GM18508 (cell line): ENCODE measurements around the gene TGFB2.

Experiments used
- ATAC-seq: cut with Tn5 transposase; IDR thresholded peaks from one replicate; pipeline ENCODE4 v1.9.1; 2021; ENCODE audit warnings: moderate number of reproducible peaks; ENCODE audit not compliant: insufficient read depth, unreplicated experiment

The TGFB2 gene

DNA sequence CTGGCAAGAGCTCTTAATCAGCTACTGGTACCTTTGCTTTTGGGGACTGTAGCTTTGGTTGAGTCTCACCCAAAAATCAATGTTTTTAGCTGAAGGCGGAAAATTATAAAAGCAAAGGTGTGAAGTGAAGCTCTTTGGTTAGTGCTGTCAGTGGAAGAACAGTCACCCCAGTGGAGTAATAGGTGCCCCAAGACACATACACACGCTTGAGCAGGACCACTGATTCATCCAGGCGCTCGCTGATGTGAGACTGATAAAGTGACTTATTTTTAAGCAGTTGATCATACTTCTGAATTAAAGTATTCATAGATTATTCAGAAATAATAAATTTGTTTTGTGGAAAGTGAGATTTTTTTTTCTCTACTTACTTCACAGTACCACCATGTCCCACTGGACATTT lies 37.1 kb downstream of the TGFB2 start:
- no peak for ATAC-seq

DNA sequence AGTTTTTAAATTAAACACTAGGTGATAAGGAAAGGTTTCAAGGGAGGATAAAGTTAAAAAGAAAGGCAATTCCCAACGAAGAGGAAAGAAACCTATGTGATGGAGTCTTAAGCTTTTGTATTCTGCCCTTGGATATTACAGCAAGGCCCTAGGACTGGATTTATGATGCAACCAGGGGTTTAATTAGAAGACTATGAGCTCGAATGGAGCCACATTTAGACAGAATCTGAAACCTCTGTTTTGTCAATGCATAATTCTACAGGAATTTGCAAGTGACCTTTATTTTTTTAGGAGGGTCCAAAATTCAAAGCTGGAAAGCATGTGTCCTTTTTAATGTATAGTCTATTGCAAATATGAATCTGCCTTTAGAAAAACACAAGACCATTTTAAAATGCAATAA lies 37.9 kb downstream of the TGFB2 start:
- ATAC-seq, result no peak

DNA sequence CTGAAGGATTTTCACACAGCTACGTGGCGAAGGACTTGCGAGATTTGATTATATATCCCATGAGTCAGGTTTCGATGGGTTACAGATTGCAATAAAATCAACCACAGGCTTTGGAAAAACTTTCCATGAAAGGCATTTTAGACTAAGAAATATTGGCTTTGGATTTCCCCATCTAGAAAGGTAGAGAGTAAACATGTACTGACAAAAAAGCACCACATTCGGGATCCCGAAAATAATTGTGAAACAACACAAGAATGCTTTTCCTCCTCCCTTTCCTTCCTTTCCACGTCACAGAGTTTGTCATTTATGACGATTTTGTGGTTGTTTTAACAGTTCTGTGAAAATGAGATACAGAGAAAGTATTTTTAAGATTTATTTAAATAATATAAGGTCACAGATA lies 38.5 kb downstream of the TGFB2 start:
- no peak for ATAC-seq

DNA sequence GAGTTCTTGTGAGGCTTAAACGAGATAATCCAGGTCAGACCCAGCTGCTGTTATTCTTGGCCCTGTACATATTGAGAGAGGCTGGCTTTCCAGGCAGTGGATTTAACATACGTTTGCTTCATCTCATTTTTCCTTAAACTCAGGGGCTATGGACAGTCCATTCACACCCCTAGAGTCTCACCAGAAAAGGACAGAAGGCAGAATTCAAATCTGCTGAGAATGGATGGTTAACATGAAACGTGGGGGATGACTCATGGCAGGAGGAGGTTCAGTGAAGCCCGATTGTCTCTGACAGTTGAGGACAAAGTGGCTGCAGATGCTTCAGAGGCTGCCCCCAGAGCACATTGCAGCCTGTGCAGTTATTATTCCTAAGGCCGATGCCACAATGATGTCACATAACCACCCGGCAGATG lies 39.5 kb downstream of the TGFB2 start:
- ATAC-seq, result no peak

DNA sequence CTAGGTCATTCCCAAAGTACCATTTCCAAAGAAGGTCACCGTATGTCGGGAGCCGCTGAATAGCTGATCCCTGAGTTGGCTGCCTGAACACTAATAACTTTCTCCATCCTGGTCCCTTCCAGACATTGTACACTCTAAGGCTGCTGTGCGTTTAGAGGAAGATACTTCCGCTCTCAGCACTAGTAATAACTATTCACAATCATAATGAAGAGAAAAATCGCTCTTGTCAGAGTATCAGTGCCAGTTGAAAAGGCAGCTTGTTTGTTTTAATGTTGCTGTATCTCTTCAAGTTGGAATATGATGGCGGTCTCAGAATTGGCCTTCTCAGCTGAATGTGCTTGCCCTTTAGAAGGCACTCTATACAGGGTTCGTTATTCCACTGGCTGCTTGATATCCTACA lies 43.5 kb downstream of the TGFB2 start:
- ATAC-seq, result no peak

DNA sequence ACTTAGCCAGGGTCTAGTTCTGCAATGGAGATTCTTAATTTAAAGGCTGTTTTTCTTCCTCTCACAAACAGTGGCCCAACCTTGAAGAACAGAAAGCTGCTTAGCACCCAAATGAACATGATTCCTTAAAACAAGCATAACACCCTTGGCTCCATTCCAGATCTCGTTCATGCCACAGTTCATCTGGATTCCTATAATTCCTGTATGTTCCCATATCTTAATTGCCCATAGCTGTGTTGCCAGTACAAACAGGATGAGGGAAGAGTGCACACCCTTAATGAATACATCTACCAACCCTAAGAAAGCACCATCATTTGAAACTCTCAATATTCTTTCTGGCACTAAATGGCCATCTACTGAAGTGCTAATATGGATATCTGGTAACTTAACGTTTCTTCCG lies 45.5 kb downstream of the TGFB2 start:
- no peak for ATAC-seq

DNA sequence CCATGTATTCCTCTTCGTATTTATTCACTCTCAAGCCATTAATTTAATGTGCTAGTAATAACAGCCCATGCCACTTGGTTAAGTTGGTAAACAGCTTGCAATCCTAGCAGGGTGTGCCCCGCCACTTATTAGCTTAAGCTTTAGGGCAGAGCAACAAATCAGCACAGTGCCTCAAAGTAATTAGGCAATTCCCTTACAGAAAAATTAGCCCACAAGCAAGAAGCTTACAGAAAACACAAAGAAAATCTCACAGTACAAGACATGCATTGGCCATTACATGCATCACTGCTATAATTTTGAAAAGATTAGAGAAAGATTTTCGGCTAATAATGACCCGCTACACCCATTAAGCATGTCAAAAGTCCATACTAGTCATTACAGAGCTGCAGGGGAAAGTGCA lies 47.6 kb downstream of the TGFB2 start:
- no peak for ATAC-seq

DNA sequence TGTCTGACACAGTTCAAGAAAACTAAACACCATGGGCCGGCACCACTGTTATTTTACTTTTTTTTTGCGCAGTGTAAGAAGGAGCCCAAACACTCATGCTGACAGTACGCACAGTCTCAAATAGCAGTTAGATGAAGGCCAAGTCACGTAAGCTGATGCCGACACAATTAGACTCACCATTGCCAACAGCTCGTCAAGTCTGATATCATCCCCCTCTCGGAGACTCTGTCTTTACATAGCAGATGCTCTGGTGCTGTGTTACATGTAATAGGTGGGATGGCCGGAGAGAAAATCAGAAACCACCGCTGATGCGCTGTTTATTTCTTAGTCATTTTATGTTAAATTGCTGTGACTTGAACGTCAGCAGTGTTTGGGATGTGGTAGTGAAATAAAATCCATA lies 49.3 kb downstream of the TGFB2 start:
- ATAC-seq, result no peak

DNA sequence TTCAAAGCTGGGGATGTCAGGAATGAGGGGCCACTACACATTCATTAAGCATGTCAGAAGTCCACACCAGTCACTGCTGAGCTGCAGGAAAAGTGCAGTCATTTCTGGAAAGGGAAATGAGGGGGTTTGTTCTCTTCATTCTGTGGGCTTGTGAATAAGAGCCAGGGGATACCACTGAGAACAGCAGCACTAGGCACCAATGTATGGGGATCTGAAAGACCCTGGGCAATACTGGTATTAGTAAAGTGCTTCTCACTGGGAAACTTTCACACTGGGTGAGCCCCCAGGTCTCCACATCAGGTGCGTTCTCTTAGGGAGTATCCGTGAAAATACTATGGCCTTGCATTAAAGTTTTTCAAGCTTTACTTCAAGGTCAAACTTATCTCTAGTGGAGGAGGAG lies 49.9 kb downstream of the TGFB2 start:
- ATAC-seq, result no peak

DNA sequence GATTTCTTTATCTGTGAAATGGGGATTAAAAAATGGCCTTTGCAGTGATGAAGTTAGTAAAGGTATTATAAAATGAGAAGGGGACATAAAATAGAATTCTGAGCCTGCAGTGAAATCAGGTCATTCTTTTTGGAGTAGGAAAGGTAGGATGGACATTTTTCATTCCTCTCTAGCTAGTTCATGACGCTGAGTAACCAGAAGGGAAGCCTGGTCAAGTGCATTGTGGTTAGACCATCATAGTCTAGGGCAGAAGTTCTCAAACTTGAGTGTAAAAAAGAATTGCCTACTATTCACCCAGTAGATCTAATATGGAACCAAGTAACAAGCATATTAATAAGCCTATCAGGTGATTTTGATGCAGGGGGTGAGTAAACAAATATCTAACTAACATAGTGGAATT lies 50.8 kb downstream of the TGFB2 start:
- no peak for ATAC-seq

DNA sequence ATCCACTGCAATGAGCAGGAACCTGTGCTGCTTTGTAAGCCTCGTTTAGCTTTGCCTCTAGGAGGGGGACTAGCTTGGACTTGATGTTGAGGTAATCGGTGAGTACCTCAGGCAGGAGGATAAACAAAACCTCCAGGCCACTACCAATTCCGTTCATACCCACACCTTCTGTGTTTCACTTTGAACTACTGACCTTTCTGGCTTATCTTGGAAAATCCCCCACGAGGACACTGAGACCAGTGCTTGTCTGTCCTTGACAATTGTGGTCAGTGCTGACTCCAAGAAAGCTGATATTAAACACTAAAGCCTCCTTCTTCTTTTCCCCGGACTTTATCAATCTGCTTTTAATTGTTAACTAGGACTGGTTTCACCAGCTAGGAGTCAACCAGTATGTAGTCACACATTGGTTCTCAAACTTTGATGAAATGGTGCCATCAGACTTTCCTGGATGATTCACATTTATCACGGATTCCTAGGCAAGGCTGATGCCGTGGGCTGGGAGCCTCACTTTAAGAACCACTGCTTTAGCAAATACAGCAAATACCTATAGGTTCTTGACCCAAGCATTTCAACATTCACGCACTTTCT lies 52.7 kb downstream of the TGFB2 start:
- ATAC-seq, result no peak

DNA sequence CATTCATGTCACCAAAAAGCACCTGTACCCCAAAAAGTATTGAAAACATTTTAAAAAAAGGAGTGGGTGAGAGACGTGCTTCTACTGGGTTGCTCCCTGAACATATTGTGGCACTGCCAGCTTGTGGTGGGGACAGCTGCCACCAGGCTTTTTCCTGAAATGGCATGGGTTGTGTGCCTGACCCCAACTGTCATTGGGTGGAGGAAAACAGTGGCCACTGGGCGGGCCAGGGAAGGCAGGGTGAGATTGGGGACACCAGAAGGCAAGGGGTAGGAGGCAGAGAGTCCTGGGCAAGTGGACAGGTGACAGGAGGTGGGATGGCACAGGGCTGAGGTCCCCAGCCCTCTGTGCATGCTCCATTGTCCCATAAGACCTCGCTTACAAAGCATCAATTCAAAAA lies 55.5 kb downstream of the TGFB2 start:
- no peak for ATAC-seq

DNA sequence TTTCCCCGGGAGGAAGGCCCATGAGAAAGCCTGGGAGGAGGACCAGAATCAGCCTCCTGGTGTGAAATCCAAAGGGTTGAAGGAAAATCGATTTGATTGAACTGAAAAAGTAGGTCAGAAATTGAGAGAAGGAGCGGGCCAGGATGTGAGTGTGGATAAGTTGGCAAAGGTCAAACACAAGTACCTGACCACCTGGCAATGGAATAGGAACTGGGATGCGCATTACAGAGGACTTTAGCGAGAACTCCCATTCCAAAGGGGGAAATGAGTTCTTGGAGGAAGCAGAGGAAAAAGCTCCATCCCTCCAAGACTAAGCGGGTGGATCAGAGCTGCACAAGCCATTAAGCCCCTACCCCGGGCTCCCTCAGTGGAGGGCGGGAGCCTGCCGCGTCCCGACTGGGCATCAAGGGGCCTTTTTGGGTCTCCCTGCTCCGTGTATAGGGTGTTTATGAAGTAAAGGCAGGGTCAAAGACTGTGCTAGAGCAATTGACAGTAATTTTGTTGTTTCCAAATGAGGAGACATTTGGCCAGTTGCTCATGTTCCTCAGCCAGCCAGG lies 56.4 kb downstream of the TGFB2 start:
- no peak for ATAC-seq

DNA sequence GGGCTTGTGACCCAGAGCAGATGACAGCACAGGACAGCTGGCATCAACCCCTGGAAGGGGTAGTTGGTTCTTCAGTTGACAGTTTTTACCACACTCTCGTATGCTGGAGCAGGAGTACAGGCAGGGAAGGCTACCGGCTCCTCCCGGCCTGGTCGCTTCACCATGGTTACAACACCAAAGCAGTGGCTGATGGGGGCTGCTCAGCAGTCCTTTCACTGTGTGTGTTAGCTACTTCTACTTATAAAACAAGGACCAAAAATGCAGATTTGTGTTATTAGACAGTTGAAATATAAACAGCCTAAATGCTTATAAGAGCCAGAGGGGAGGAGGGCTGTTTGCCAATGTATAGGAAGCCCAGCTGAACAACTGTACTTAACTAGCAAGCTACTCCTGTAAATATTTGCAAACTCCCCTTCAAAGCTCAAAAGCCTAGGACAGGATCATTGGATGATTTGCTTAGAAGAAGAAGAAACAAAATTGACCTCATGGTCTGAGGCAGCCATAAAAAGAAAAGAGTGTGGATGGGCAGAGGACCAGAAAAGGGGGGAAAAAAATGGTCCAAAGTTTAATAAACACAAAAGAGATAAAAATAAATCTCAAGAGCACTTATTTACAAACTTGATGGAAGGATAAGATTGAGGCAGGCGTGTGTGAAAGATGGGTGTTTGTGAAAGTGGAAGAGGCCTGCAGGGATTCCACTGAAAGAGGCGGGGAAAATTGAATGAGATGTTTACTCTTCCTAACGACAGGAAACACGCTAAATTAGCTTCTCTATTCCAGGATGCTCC lies 57.1 kb downstream of the TGFB2 start:
- no peak for ATAC-seq

DNA sequence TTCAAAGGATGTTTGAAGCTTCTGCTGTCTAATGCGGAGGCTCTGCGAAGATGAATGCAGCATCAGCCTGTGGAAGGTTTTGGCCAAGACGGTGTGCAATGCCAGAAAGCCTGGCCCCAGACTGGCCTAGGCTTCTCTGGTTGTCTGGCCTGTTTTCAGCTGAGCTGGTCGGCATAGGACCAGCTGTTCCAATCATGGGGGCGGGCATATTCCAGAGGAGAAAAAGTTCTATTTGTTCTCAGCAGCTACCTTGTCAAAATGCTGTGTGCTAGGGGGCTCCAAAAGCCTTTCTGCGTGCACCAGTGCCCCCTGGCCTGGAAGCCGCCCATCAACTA lies 57.6 kb downstream of the TGFB2 start:
- no peak for ATAC-seq

DNA sequence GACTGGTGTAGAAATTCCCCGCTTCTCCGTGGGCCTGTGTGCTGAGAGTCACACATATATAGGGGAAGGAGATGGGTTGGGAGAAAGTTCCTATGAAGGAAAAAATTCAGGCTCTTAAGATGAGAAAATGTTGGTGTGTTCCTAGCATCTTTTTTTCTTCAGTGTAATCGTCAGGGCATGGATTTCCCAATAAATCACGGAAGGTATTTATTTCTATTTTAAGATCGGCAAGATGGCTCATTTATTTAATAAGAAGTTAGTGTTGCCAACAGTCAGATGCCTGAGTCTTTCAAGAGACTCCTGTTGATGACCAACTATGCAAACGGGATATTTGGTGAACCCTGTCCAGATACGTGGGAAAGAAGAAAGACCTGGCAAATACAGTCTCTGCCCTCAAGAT lies 58.2 kb downstream of the TGFB2 start:
- ATAC-seq, result no peak

DNA sequence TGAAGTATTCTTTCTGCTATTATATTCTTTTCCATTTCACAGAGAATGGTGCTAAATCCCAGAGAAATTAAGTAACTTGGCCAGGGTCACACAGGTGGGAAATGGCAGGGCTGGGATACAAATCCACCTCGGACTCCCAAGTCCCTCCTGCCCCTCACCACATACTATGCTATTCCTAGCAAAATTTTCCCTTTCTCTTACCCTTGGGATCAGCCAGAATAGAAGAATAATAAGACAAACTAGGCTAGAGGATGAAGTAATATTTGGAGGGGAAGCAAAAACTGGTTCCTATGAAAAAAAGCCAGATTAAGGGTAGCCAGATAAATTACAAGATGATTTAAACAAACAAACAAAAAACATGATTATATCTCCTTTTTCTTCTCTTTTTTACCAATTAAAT lies 62.5 kb downstream of the TGFB2 start:
- ATAC-seq, result no peak

DNA sequence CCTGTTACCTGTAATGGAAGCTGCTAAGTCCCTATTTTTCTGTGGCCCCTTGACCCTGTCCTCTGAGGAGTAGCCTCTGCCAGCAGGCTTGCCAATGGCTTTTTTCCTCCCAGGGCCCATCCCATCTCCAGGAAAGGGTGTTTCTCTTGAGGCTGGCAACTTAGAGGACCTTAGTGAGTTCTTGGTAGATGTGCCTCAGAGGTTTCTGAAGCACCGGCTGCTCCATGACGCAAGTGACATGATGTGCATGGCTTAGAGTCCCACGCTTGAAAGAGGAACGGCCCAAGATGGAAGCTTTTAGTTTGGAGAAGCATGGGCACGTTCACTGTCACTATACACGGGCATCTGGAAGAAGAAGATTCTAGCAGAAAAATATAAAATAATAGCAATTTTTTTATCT lies 63.0 kb downstream of the TGFB2 start:
- no peak for ATAC-seq

DNA sequence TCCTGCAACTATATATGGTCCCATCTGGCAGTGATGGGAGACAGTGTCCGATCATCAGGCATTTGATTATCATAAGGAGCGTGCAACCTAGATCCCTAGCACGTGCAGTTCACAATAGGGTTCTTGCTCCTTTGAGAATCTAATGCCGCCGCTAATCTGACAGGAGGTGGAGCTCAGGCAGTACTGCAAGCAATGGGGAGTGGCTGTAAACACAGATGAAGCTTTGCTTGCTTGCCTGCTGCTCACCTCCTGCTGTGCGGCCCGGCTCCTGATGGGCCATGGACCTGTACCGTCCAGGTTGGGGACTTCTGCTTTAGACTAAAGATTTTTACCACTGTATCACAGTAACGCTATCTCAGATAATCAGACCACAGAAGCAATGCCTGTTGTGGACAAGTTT lies 63.8 kb downstream of the TGFB2 start:
- no peak for ATAC-seq

DNA sequence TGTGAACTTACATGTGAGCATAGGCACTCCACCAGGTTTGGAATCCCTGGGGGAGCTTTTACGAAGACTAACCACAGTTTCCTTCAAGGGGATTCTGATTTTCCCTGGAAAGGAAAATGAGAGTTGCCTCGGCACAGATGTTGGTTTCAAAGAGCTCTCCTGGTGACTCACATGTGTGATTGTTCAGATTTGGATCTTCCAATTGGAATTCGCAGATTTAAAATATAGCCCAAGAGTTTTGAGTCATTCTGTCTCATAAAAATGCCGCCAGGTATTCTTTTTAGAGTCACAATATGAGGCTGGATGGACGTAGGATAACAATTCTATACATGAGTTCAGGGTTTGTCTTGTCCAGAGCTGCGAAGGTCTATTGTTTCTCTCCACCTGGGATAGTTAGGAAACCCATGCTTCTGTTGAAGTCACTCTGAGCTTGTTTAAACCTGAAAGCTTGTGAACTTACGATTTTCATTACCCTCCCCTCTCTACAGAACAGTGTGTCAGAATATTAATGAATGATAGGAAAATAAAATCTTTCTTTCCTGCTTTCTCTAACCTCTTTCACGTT lies 64.9 kb downstream of the TGFB2 start:
- ATAC-seq, result no peak

DNA sequence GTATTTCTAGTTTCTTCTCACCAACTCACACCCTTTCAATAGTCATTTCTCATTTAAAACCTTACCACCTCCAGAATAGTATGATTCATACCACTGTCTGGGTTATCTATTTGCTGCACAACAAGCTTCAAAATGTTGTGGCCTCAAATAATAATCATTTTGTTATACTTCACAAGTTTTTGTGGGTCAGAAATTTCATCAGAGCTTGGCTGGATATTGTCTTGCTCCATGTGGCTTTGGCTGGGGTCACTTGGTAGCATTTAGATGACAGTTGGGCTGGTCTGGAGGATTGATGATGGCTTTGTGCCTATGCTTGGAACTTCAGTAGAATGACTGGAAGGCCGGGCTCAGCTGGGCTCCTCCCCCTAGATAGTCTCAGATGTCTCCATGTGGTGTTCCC lies 66.0 kb downstream of the TGFB2 start:
- no peak for ATAC-seq

DNA sequence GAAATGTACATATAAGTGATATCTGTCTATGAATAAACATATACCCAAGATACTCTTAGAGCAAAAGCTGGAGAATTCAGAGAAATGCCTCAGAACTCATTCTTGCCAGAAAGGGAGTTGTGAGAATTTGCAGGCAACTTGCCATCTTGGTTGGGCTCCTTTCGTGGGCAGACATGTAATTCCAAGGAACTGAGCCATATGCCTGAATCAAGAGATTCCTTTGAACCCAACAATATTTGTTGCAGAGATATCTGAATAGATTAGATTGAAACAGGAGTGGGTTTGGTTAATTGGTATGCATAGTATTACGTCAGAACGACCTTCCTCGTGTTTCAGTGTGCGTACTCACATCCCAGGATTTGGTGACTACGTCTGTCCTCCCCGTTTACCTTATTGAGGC lies 67.0 kb downstream of the TGFB2 start:
- ATAC-seq, result no peak
